Islet of Langerhans (tissue), 1 donor: ENCODE data around the gene FAM131B.
"Not testable (repeated sequence)": the region's sequence is repeated elsewhere in the genome, so short reads cannot be mapped to it uniquely, and the experiment has no call there.

Experiments used
- FAIRE-seq: peaks from one replicate; lab custom pipeline; 2011; peaks lifted over from hg19 to GRCh38; lab: Jason Lieb, UNC

The FAM131B gene

GRCh38 chr7:143362131-143363015 lies at the start of gene FAM131B:
FAM131B (minus strand) TSS chr7:143362713; CDS start chr7:143362603, 110 bp downstream.
- no peak for FAIRE-seq

GRCh38 chr7:143411976-143412708 lies 49.6 kb upstream of the FAM131B start:
- FAIRE-seq = no peak

GRCh38 chr7:143410521-143411004 lies 48.0 kb upstream of the FAM131B start:
- FAIRE-seq = no peak

- FAIRE-seq = no peak
Observed at GRCh38 chr7:143408686-143409561, 46.4 kb upstream of the FAM131B start, which contains the start of gene EPHA1. EPHA1 (minus strand) TSS chr7:143408856; CDS start chr7:143408805, 51 bp downstream.

- FAIRE-seq = no peak
Observed at GRCh38 chr7:143408252-143408685, 45.8 kb upstream of the FAM131B start.

GRCh38 chr7:143407287-143408251 lies 45.1 kb upstream of the FAM131B start:
- no peak for FAIRE-seq

GRCh38 chr7:143406002-143406357 lies 43.5 kb upstream of the FAM131B start:
- no peak for FAIRE-seq

GRCh38 chr7:143405173-143406001 lies 42.9 kb upstream of the FAM131B start:
- FAIRE-seq = no peak

- FAIRE-seq = not testable (repeated sequence)
Observed at GRCh38 chr7:143402233-143402632, 39.7 kb upstream of the FAM131B start.

GRCh38 chr7:143401265-143401664 lies 38.8 kb upstream of the FAM131B start:
- no peak for FAIRE-seq

- FAIRE-seq = no peak
Observed at GRCh38 chr7:143399642-143400041, 37.1 kb upstream of the FAM131B start.

- FAIRE-seq = no peak
Observed at GRCh38 chr7:143399151-143399550, 36.6 kb upstream of the FAM131B start.

- no peak for FAIRE-seq
Observed at GRCh38 chr7:143398616-143399015, 36.1 kb upstream of the FAM131B start.

GRCh38 chr7:143397710-143398530 lies 35.4 kb upstream of the FAM131B start:
- no peak for FAIRE-seq

GRCh38 chr7:143396625-143397556 lies 34.4 kb upstream of the FAM131B start:
- no peak for FAIRE-seq

- FAIRE-seq = no peak
Observed at GRCh38 chr7:143396182-143396581, 33.7 kb upstream of the FAM131B start.

- FAIRE-seq = no peak
Observed at GRCh38 chr7:143395187-143396149, 33.0 kb upstream of the FAM131B start.
